HG03045 (cell line): Measurements from ENCODE around the gene MAEA.

ENCODE experiments used
- ATAC-seq: cut with Tn5 transposase; IDR thresholded peaks from one replicate; pipeline ENCODE4 v1.9.1; 2021; ENCODE audit warnings: mild to moderate bottlenecking, moderate library complexity; ENCODE audit not compliant: unreplicated experiment

Gene MAEA

GRCh38 chr4:1376841-1377605 lies 87.3 kb downstream of the MAEA start:
- ATAC-seq, result no peak

DNA sequence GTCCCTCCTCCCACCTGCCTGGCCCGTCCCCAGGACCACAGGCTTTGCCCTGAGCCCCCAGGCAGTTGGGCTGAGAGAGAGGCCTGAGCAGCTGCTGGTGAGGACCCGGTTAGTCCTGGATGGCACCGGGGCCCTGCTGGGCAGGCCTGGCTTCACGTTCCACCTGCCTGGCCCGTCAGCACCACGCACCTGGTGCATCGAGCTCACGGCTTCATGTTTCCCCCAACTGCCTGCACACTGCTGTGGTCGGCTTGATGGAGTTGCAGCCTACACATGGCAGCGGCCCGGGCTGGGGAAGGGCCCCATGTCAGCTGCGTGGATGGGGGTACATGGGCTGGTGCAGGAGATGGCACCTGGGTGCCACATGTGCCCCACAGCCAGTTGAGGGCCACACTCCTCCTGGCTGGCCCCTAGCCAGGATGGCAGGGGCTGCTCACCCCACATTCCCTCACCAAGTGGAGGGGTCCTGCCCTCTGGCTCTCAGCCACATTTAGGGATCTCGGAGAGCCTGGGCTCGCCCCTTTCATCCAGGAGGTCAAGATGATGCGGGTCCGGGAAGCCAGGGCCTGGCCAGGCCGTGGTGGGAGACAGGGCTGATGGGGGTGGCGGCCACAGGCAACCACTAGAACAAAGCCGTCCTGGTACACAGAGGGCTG lies 88.0 kb downstream of the MAEA start:
- ATAC-seq, result no peak

DNA sequence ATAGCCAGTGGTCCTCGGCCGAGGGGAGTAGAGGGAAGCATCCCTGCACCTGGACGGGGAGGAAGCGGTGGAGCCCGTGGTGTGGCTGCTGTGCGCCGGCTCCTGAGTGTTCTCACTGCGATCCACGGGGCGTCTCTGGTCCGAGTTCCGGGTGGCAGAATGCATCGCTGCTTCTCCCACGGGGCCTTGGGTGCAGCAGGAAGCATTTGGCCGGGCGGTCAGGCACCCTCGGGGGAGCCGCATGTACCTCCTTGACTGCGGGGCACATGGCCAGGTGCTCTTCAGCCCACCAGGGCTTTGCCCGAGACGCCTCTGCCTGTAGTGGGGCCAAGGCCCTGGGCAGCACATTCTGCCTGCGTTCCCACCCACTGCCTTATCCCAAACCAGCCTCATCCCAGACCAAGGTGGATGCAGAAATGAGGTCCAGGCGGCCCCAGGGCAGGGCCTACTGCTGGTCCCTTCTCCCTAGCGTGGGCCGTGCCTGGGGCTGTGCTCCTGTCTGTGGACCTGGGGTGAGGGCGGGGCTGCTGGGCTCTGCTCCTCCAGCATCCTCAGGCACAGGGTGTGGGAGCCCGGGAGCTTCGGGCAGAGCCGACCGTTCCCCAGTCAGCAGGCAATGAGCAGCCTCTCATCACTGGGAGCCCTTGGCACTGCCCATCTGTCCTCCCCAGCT lies 89.0 kb downstream of the MAEA start:
- no peak for ATAC-seq

GRCh38 chr4:1379351-1379781 lies 89.7 kb downstream of the MAEA start:
- ATAC-seq, result no peak

DNA sequence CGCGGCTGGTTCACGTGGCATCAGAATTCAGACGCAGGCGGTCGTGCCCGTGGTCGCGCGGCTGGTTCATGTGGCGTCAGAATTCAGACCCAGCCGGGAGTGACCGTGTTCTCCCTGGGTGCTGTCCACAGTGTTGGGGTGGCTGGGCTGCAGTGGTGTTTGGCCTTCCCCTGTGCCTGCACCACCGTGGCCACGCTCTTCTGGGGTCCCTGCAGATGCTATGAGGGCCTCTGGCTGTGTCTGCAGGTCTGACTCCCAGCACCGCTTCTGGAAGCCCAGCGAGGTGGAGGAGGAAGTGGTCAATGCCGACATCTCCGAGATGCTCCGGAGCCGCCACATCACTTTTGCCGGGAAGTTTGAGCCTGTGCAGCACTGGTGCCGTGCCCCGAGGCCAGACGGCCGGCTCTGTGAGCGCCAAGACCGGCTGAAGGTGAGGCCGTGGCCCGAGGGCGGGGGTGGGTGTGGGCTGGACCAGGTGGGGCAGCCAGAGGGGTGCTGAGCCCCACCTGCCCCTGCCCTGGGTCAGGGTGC lies 90.2 kb downstream of the MAEA start:
- no peak for ATAC-seq

DNA sequence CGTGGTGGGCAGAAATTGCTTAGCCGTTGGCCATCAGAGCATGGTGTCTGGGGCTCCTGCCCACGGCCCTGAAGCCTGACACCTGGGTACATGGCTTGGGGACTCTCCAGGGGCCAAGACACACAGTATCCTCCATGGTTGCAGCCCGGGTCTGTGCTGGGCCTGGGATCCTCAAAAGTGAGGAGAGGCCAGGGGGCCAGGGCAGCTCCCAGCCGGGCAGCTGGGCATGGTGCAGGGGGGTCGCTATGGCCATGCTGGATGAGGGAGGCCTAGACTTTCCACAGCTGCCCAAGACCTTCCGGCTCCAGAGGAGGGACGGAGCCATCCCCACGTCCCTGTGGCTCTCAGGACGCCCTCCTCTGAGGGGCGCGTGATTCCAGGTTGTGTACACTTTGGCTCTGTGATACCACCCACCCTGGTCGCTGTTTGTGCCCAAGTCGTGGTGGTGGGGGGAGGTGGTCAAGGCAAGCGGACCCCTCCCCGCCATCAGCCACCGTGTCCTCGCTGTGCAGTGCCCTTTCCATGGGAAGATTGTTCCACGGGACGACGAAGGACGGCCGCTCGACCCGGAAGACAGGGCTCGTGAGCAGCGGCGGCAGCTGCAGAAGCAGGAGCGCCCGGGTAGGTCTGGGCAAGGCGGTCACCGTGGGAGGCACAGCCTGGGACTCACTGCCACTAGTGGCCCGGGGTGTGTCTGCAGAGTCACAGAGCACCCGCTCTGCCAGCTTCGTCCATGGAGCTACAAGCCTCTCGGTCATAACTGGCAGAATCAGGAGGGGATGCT lies 90.9 kb downstream of the MAEA start:
- no peak for ATAC-seq

GRCh38 chr4:1381181-1381621 lies 91.5 kb downstream of the MAEA start:
- ATAC-seq, result no peak

DNA sequence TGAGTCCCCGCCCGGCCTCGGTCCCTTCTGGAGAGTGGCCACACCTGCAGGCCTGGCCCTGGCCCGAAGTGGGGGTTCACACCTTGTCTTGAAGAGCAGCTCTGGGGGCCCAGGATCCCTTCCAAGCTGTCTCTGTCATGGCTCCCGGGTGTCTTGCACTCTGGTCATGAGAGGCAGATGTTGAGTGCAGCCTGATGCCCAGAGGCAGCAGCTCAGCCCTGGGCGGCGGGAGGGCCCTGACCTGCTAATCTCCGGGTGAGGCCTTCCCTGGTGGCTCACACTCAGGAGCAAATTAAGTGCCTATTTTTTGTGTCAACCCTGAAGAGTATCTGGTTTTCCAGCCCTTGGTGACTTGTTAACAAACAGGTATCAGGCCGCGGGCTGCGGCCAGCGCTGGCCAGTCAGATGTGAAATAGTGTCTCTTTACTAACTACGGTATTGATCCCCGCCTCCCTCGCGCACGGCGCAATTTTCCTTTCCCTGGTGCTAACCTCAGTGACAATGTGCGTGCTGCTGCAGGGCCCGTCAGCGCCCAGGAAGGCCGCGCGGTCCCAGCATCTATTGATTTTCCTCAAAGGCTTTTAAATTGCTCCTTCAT lies 92.4 kb downstream of the MAEA start:
- no peak for ATAC-seq

GRCh38 chr4:1382776-1383727 lies 93.4 kb downstream of the MAEA start:
- no peak for ATAC-seq

DNA sequence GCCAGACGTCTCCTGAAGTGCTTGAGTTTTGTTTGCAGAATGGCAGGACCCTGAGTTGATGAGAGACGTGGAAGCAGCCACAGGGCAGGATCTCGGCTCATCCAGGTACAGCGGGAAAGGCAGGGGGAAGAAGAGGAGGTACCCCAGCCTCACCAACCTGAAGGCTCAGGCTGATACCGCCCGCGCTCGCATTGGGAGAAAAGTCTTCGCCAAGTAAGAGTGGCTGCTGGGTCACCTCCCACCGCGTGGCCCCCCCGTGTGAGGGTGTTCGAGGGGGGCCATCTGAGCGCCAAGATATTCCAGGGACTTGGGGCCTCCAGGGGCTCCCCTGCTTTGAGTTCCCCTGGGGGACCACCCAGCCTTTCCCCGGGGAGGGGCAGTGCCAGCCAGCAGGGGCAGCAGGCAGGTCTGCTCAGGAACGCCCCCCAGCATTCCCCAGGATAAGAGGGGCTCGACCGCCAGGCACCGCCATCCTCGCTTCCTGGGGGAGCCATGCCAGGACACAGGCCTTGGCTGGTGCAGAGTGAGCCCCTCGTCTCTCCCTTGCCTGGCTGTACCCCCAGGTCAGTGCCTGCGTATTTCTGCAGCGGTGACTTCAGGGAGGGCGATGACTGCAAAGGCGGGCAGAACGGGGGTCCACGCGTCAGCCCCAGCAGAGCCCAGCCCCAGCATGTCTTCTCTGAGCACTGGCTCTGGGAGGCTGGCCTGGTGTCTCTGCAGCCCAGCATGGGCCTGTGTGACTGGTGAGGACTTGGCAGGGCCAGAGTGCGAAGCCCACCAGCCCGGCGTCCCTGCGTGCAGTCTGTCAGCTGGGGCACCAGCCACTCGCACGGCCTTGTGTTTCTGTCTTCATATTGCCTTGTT lies 94.3 kb downstream of the MAEA start:
- no peak for ATAC-seq

DNA sequence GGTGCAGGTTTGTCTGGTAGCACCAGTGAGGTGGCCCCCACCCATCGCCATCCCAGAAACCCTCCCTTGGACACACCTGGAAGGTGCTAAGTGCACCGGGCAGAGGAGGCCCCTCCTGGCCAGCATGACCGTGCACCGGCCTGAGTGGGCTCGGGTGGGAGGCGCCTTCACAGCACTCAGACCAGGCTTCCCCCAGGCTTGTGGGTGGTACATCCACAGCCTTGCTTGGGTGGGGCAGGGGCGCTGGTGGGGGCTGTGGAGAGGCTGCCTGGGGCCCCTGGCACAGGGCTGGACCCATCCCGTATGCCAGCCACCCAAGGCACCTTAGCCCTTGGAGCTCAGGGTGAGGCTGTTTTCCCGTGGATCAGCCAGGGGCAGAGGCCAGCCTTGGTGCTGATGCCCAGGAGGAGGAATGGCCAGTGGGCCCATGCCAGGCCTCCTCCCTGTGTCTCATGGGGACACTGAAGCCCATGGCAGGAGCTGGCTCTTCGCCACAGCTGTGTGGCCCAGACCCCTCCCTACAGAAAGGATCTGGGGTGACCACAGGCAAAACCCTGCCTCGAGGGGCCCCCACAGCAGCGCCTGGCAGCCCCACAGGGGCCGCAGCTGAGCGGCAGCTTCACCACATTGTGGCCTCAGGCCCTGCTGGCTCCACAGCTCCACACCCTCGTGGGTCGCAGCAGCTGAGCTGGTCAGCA lies 95.1 kb downstream of the MAEA start:
- ATAC-seq, result no peak

- no peak for ATAC-seq
Observed at GRCh38 chr4:1385373-1386340, 96.0 kb downstream of the MAEA start.
